ENCODE data around the gene CELA2B. TPM values are rescaled to one million over a fixed set of nuclear protein-coding genes. Genes with fewer than 3 reads are reported as not detected.
"Not testable (repeated sequence)": the region's sequence is repeated elsewhere in the genome, so short reads cannot be mapped to it uniquely, and the experiment has no call there.

The CELA2B gene
- total RNA-seq, 2 experiments from 2014 or later, result not detected

DNA sequence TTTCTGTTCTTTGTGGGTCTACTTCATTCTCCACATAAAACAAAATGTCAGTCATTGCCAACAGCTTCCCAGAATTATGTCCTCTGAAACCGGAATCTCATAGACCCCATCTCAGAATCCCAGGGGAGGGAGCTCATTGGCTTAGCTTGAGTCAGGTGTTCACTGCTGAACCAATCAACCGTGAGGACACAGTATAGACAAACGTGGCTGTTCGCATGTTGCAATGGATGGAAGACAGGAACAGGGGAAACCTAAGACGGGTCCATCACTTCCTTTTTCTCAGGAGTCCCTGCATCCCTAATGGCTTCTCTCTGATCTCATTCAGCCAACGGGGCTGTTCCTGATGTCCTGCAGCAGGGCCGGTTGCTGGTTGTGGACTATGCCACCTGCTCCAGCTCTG is 10.2 kb upstream of the CELA2B start:
- Histone ChIP-seq H3K9me2 (ENCODE audit: insufficient read depth, low read length) (no peaks in the 10 kb centered on the region), H3K4me1 (ENCODE audit: insufficient read depth, low read length, poor library complexity, severe bottlenecking) (no peaks in the 10 kb centered on the region), H3K79me2 (ENCODE audit: insufficient read depth, low read depth, low read length) (no peaks in the 10 kb centered on the region), H3K4me2 (ENCODE audit: low read length) (no peak overlapping the region), H3K4me3 (ENCODE audit: low read depth, low read length, poor library complexity, severe bottlenecking) (no peak overlapping the region), H2AFZ (ENCODE audit: low read length) (no peak overlapping the region), H3K9me3 (ENCODE audit: low read length) (no peaks in the 10 kb centered on the region), H4K20me1 (ENCODE audit: insufficient read depth, low read length) (no peaks in the 10 kb centered on the region), H3K27ac (ENCODE audit: low read depth, low read length, poor library complexity, severe bottlenecking) (no peak overlapping the region), H3K36me3 (ENCODE audit: insufficient read depth, low read length) (no peaks in the 10 kb centered on the region)
- no TSS peak for BruUV-seq (replicated peaks)
- DNase-seq (ENCODE audit: low spot score), result no peak
- intact Hi-C loops (cut with micrococcal nuclease; ENCODE audit: unreplicated experiment), result no loop called here
- ChIA-PET CTCF (ENCODE audit: unreplicated experiment) (no interaction called here), POLR2A (no interaction called here)
- no peak for TF ChIP-seq EZH2phosphoT487 (IDR thresholded peaks at IDR 0.05; ENCODE audit: borderline replicate concordance, low read depth, low read length)
- TF ChIP-seq, protein P1, sequence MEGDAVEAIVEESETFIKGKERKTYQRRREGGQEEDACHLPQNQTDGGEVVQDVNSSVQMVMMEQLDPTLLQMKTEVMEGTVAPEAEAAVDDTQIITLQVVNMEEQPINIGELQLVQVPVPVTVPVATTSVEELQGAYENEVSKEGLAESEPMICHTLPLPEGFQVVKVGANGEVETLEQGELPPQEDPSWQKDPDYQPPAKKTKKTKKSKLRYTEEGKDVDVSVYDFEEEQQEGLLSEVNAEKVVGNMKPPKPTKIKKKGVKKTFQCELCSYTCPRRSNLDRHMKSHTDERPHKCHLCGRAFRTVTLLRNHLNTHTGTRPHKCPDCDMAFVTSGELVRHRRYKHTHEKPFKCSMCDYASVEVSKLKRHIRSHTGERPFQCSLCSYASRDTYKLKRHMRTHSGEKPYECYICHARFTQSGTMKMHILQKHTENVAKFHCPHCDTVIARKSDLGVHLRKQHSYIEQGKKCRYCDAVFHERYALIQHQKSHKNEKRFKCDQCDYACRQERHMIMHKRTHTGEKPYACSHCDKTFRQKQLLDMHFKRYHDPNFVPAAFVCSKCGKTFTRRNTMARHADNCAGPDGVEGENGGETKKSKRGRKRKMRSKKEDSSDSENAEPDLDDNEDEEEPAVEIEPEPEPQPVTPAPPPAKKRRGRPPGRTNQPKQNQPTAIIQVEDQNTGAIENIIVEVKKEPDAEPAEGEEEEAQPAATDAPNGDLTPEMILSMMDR (conservative IDR thresholded peaks at IDR 0.05; ENCODE audit: low read length), result no peak

DNA sequence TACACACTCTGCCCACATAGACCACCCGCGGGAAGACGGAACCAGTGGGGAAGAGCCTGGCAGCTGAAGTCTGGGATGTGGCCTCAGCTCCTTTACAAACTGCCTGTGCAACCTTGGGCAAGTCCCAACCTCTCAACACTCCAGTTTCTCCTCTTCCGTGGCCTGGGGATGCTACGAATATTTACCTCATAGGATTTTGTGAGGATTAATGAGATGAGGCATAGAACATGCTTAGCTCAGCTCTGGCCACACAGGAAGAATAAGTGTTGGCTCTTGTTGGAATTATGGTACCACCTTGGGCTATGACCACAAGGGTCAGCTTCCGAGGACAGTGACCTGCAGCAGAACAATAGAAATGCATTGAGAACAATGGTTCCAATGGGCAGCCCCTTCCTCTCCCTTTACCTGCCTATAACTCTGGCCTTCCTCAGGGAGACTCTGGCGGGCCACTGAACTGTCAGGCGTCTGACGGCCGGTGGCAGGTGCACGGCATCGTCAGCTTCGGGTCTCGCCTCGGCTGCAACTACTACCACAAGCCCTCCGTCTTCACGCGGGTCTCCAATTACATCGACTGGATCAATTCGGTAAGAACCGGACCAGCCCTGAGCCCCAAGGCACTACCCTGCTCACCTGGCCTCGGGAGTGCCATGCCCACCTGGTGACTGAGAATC is 8.8 kb upstream of the CELA2B start:
- POLR2A ChIA-PET, result interaction anchor here (0.7 kb wide), 1 partner anchor 45 kb away, joined by 5 read pairs; no protein-coding TSS in a partner anchor
- H3K4me2 ChIP-seq (ENCODE audit: low read length); DNase-seq (ENCODE audit: low spot score); intact Hi-C loops (cut with micrococcal nuclease; ENCODE audit: unreplicated experiment); H3K27ac ChIP-seq (ENCODE audit: low read depth, low read length, poor library complexity, severe bottlenecking); H3K4me1 ChIP-seq (ENCODE audit: insufficient read depth, low read length, poor library complexity, severe bottlenecking); H3K36me3 ChIP-seq (ENCODE audit: insufficient read depth, low read length); H3K79me2 ChIP-seq (ENCODE audit: insufficient read depth, low read depth, low read length); H3K9me2 ChIP-seq (ENCODE audit: insufficient read depth, low read length); BruUV-seq (replicated peaks); H3K9me3 ChIP-seq (ENCODE audit: low read length); H2AFZ ChIP-seq (ENCODE audit: low read length); H3K4me3 ChIP-seq (ENCODE audit: low read depth, low read length, poor library complexity, severe bottlenecking); H4K20me1 ChIP-seq (ENCODE audit: insufficient read depth, low read length): not testable (repeated sequence)
- CTCF ChIA-PET (ENCODE audit: unreplicated experiment), result interaction anchor here (0.5 kb wide), 1 partner anchor 678 kb away, joined by 3 read pairs; no protein-coding TSS in a partner anchor

DNA sequence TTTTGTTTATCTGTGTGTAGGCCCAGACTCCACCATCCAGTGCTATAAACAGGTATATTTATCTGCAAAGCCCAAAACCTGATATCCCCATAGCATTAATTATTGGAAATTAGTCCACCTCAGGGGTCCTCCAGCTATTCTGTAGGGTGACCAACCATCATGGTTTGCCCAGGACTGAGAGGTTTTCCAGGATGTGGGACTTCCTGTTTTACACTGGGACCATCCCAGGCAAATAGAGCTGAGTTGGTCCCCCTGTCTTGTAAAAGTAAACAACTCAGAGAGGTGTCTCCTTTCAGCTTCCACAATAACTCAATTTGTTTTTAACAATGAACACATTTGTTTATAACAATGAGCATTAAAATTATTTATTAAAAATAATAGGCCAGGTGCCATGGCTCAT is 7.8 kb upstream of the CELA2B start:
- POLR2A ChIA-PET, result interaction anchor here (0.6 to 0.7 kb wide), 3 partner anchors 44 to 148 kb away, joined by 5 read pairs; no protein-coding TSS in a partner anchor

More for the DNA sequence above, 7.8 kb upstream of the CELA2B start:
- Histone ChIP-seq H3K79me2 (ENCODE audit: insufficient read depth, low read depth, low read length) (no peaks in the 10 kb centered on the region), H3K27ac (ENCODE audit: low read depth, low read length, poor library complexity, severe bottlenecking) (no peak overlapping the region), H2AFZ (ENCODE audit: low read length) (no peak overlapping the region), H3K4me2 (ENCODE audit: low read length) (no peak overlapping the region), H3K36me3 (ENCODE audit: insufficient read depth, low read length) (no peaks in the 10 kb centered on the region), H3K4me3 (ENCODE audit: low read depth, low read length, poor library complexity, severe bottlenecking) (no peak overlapping the region), H4K20me1 (ENCODE audit: insufficient read depth, low read length) (no peaks in the 10 kb centered on the region), H3K9me2 (ENCODE audit: insufficient read depth, low read length) (no peaks in the 10 kb centered on the region), H3K9me3 (ENCODE audit: low read length) (no peaks in the 10 kb centered on the region), H3K4me1 (ENCODE audit: insufficient read depth, low read length, poor library complexity, severe bottlenecking) (no peaks in the 10 kb centered on the region)
- no peak for DNase-seq (ENCODE audit: low spot score)
- no TSS peak for BruUV-seq (replicated peaks)
- CTCF ChIA-PET (ENCODE audit: unreplicated experiment), result no interaction called here
- TF ChIP-seq EZH2phosphoT487 (IDR thresholded peaks at IDR 0.05; ENCODE audit: borderline replicate concordance, low read depth, low read length), result no peak
- TF ChIP-seq, protein P1 (conservative IDR thresholded peaks at IDR 0.05; ENCODE audit: low read length), result no peak
- intact Hi-C loops (cut with micrococcal nuclease; ENCODE audit: unreplicated experiment), result no loop called here

Data from OCI-LY7 (cell line).